ENCODE measurements around the gene ZNF827.

Gene ZNF827

GRCh38 chr4:145867406-145867805 lies 71.2 kb downstream of the ZNF827 start (continued):
- TF ChIP-seq ZNF112 (tag by site-specific recombination; IDR thresholded peaks at IDR 0.05), result no peak
- no peak for TF ChIP-seq ZNF664 (tag by site-specific recombination; IDR thresholded peaks at IDR 0.05)
- TF ChIP-seq ZNF501 (tag by site-specific recombination; IDR thresholded peaks at IDR 0.05), result no peak
- TF ChIP-seq ZNF16 (tag by site-specific recombination; IDR thresholded peaks at IDR 0.05; ENCODE audit: low read depth), result no peak

- Histone ChIP-seq H3K4me3 (ENCODE audit: low read depth, low read length) (no peak overlapping the region), H3K27ac (ENCODE audit: extremely low read depth, low read depth, low read length) (no peak overlapping the region), H3K36me3 (ENCODE audit: control insufficient read depth in 2 of 2, insufficient read depth in 1 of 2, low read length in 2 of 2) (no peaks in the 10 kb centered on the region), H3K9me3 (ENCODE audit: control insufficient read depth, insufficient read depth, low read depth, low read length) (no peaks in the 10 kb centered on the region), H3K4me1 (ENCODE audit: control insufficient read depth, insufficient read depth, low read length) (no peaks in the 10 kb centered on the region)
- ChIA-PET POLR2A (no interaction called here), CTCF (no interaction called here)
- TF ChIP-seq ZNF202 (tag by site-specific recombination; IDR thresholded peaks at IDR 0.05; ENCODE audit: borderline replicate concordance), result no peak
- TF ChIP-seq, protein P1, sequence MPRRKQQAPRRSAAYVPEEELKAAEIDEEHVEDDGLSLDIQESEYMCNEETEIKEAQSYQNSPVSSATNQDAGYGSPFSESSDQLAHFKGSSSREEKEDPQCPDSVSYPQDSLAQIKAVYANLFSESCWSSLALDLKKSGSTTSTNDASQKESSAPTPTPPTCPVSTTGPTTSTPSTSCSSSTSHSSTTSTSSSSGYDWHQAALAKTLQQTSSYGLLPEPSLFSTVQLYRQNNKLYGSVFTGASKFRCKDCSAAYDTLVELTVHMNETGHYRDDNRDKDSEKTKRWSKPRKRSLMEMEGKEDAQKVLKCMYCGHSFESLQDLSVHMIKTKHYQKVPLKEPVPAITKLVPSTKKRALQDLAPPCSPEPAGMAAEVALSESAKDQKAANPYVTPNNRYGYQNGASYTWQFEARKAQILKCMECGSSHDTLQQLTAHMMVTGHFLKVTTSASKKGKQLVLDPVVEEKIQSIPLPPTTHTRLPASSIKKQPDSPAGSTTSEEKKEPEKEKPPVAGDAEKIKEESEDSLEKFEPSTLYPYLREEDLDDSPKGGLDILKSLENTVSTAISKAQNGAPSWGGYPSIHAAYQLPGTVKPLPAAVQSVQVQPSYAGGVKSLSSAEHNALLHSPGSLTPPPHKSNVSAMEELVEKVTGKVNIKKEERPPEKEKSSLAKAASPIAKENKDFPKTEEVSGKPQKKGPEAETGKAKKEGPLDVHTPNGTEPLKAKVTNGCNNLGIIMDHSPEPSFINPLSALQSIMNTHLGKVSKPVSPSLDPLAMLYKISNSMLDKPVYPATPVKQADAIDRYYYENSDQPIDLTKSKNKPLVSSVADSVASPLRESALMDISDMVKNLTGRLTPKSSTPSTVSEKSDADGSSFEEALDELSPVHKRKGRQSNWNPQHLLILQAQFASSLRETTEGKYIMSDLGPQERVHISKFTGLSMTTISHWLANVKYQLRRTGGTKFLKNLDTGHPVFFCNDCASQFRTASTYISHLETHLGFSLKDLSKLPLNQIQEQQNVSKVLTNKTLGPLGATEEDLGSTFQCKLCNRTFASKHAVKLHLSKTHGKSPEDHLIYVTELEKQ (tag by site-specific recombination; IDR thresholded peaks at IDR 0.05; ENCODE audit: borderline replicate concordance), result no peak
- no peak for TF ChIP-seq SETDB1 (IDR thresholded peaks at IDR 0.05; ENCODE audit: insufficient read length, low read length)
- no peak for TF ChIP-seq ZSCAN30 (tag by site-specific recombination; IDR thresholded peaks at IDR 0.05)
- no peak for TF ChIP-seq KLF10 (tag by site-specific recombination; IDR thresholded peaks at IDR 0.05)
- TF ChIP-seq FEZF1 (tag by site-specific recombination; IDR thresholded peaks at IDR 0.05), result no peak
These were observed 71.6 kb downstream of the ZNF827 start for GRCh38 chr4:145866991-145867390.

DNA sequence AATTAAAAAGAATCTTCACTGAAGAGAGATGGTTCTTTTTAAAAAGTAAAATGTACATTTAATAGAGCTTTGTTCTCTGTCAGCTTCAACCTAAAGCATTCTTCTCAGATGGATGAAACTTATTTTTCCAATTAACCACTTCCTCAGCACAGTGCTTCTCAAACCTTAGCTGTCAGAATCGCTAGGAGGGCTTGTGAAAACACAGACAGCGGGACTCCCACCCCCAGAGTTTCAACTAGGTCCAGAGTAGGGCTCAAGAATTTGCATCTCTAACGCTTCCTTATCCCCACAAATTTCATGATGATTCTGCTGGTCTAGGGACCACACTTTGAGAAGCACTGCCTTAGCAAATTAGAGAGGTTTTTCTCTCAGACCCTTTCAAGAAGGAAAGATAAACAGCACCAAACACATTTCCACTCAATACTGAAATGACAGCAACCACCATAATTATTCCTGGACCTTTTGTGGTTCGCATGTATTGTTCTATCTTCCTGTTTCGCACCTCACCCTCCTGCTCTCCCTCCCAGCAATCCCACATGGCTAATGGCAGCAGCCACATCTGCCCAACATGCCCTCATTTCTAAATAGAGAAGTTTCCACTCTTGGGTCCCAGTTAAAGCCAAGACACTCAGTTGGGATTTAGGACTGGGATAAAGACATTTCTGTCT lies 73.2 kb downstream of the ZNF827 start:
- ChIA-PET POLR2A (no interaction called here), CTCF (no interaction called here)
- no peak overlapping the region for H3K27ac ChIP-seq (ENCODE audit: extremely low read depth, low read depth, low read length)

More for the DNA sequence above, 73.2 kb downstream of the ZNF827 start:
- no peaks in the 10 kb centered on the region for H3K4me1 ChIP-seq (ENCODE audit: control insufficient read depth, insufficient read depth, low read length)
- no peaks in the 10 kb centered on the region for H3K36me3 ChIP-seq (ENCODE audit: control insufficient read depth in 2 of 2, insufficient read depth in 1 of 2, low read length in 2 of 2)
- TF ChIP-seq REPIN1 (tag by site-specific recombination; IDR thresholded peaks at IDR 0.05; ENCODE audit: low read depth), result no peak
- TF ChIP-seq, protein P2, sequence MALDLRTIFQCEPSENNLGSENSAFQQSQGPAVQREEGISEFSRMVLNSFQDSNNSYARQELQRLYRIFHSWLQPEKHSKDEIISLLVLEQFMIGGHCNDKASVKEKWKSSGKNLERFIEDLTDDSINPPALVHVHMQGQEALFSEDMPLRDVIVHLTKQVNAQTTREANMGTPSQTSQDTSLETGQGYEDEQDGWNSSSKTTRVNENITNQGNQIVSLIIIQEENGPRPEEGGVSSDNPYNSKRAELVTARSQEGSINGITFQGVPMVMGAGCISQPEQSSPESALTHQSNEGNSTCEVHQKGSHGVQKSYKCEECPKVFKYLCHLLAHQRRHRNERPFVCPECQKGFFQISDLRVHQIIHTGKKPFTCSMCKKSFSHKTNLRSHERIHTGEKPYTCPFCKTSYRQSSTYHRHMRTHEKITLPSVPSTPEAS (tag by site-specific recombination; IDR thresholded peaks at IDR 0.05), result no peak
- TF ChIP-seq, protein P3, sequence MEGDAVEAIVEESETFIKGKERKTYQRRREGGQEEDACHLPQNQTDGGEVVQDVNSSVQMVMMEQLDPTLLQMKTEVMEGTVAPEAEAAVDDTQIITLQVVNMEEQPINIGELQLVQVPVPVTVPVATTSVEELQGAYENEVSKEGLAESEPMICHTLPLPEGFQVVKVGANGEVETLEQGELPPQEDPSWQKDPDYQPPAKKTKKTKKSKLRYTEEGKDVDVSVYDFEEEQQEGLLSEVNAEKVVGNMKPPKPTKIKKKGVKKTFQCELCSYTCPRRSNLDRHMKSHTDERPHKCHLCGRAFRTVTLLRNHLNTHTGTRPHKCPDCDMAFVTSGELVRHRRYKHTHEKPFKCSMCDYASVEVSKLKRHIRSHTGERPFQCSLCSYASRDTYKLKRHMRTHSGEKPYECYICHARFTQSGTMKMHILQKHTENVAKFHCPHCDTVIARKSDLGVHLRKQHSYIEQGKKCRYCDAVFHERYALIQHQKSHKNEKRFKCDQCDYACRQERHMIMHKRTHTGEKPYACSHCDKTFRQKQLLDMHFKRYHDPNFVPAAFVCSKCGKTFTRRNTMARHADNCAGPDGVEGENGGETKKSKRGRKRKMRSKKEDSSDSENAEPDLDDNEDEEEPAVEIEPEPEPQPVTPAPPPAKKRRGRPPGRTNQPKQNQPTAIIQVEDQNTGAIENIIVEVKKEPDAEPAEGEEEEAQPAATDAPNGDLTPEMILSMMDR (tag by site-specific recombination; IDR thresholded peaks at IDR 0.05), result no peak
- TF ChIP-seq SCRT1 (tag by site-specific recombination; IDR thresholded peaks at IDR 0.05; ENCODE audit: borderline replicate concordance), result no peak
- no peak for TF ChIP-seq ZSCAN23 (tag by site-specific recombination; IDR thresholded peaks at IDR 0.05)
- TF ChIP-seq ZNF48 (tag by site-specific recombination; IDR thresholded peaks at IDR 0.05), result no peak
- TF ChIP-seq ZNF776 (tag by site-specific recombination; IDR thresholded peaks at IDR 0.05; ENCODE audit: borderline replicate concordance), result no peak
- TF ChIP-seq ZNF280D (tag by site-specific recombination; IDR thresholded peaks at IDR 0.05), result no peak
- no peak for TF ChIP-seq BCL6B (tag by site-specific recombination; IDR thresholded peaks at IDR 0.05)
- no peaks in the 10 kb centered on the region for H3K9me3 ChIP-seq (ENCODE audit: control insufficient read depth, insufficient read depth, low read depth, low read length)
- no peak overlapping the region for H3K4me3 ChIP-seq (ENCODE audit: low read depth, low read length)

Data from HEK293 (cell line).